GM13977 (cell line): Measurements from ENCODE around the gene CDC20.
"Not testable (repeated sequence)": the region's sequence is repeated elsewhere in the genome, so short reads cannot be mapped to it uniquely, and the experiment has no call there.

ENCODE experiments used
- DNase-seq: peaks from one replicate; pipeline ENCODE4 v3.0.0; 2012; ENCODE audit warnings: low spot score
- in situ Hi-C: fragments of 300-500 bp; cut with MboI; formaldehyde crosslinking; loops from one replicate; pipeline ENCODE4 v1.12.0; 2022; ENCODE audit warnings: low sequenced_read_pairs, low pct_unique_long_range_greater_than_20kb, mixed read lengths, inconsistent platforms; ENCODE audit not compliant: unreplicated experiment
- TF ChIP-seq, protein P1 (sequence below): IDR thresholded peaks from 2 replicates; pipeline ENCODE4 v1.5.1; 2012; ENCODE audit warnings: mild to moderate bottlenecking, control low read depth; ENCODE audit not compliant: insufficient read depth; ENCODE audit errors: extremely low read depth, missing control alignments

CDC20 gene

DNA sequence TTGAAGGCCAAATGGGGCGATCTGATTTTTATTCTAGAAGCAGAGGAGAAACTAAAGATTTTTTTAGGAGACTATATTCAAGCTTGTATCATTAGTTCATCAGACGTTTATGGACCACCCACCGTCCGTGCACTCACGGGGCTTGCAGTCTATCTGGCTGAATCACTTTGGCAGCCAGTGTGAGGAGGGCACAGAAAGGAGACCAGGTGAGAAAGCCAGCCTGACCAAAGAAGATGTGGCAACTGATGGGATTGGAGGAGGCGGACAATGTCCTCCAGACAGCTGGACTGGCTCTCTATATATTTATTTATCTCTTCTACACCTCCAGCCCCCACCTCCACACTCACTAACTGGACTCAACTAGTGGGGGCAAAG lies 9.9 kb downstream of the CDC20 start:
- TF ChIP-seq, protein P1, sequence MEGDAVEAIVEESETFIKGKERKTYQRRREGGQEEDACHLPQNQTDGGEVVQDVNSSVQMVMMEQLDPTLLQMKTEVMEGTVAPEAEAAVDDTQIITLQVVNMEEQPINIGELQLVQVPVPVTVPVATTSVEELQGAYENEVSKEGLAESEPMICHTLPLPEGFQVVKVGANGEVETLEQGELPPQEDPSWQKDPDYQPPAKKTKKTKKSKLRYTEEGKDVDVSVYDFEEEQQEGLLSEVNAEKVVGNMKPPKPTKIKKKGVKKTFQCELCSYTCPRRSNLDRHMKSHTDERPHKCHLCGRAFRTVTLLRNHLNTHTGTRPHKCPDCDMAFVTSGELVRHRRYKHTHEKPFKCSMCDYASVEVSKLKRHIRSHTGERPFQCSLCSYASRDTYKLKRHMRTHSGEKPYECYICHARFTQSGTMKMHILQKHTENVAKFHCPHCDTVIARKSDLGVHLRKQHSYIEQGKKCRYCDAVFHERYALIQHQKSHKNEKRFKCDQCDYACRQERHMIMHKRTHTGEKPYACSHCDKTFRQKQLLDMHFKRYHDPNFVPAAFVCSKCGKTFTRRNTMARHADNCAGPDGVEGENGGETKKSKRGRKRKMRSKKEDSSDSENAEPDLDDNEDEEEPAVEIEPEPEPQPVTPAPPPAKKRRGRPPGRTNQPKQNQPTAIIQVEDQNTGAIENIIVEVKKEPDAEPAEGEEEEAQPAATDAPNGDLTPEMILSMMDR: no peak
- in situ Hi-C loops: loop anchor here (25.0 kb wide), 1 partner anchor 131 kb away; no protein-coding TSS in a partner anchor
- DNase-seq: no peak

DNA sequence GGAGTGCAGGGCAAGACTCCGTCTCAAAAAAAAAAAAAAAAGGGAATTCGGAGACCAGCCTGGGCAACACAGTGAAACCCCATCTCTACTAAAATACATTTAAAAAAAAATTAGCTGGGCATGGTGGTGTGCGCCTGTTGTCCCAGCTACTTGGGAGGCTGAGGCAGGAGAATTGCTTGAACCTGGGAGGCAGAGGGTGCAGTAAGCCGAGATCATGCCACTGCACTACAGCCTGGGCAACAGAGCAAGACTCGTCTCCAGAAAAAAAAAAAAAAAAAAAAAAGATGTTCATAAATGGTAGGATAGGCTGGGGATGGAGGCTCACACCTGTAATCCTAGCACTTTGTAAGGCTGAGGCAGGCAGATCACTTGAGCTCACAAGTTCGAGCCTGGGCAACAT lies 11.0 kb downstream of the CDC20 start:
- not testable (repeated sequence) for DNase-seq
- in situ Hi-C loops: loop anchor here (25.0 kb wide), 1 partner anchor 132 kb away; no protein-coding TSS in a partner anchor

DNA sequence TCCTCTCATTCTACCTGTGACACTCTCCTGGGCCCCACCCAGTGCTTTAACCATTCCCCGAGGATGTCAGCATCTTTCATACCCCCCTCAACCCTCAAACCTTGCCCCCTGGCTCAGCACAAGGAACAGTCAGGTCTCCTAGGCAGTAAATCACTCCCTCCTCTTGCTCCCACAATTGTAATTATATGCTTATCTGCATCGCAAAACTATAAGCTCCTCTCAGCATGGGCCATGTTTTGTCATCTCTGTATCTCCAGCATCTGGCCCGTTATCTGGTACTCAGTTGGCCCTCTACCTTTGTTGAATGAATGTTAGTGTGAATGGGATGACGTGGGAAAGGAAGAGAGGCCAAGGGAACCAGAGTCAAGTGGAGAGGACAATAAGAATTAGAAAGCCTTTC lies 11.8 kb downstream of the CDC20 start:
- in situ Hi-C loops: loop anchor here (25.0 kb wide), 1 partner anchor 133 kb away; no protein-coding TSS in a partner anchor
- TF ChIP-seq, protein P1: no peak
- no peak for DNase-seq

DNA sequence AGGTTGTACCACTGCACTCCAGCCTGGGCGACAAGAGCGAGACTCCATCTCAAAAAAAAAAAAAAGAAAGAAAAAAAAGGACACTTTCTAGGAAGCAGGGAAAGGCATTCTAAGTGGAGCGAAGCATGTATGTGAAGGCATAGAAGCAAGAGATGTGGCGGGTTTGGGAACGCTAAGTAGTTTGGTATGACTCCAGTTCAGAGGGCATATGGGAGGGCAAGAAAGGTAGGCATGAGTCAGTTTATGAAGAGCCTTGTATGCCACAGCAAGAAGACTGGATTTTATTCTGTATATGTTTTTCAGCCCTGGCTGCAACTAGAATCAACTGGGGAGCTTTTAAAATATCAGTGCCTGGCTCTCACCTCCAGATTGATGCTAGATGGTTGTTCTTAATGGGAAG lies 13.4 kb downstream of the CDC20 start:
- DNase-seq: no peak
- in situ Hi-C loops: loop anchor here (25.0 kb wide), 1 partner anchor 135 kb away; no protein-coding TSS in a partner anchor
- TF ChIP-seq, protein P1: no peak

DNA sequence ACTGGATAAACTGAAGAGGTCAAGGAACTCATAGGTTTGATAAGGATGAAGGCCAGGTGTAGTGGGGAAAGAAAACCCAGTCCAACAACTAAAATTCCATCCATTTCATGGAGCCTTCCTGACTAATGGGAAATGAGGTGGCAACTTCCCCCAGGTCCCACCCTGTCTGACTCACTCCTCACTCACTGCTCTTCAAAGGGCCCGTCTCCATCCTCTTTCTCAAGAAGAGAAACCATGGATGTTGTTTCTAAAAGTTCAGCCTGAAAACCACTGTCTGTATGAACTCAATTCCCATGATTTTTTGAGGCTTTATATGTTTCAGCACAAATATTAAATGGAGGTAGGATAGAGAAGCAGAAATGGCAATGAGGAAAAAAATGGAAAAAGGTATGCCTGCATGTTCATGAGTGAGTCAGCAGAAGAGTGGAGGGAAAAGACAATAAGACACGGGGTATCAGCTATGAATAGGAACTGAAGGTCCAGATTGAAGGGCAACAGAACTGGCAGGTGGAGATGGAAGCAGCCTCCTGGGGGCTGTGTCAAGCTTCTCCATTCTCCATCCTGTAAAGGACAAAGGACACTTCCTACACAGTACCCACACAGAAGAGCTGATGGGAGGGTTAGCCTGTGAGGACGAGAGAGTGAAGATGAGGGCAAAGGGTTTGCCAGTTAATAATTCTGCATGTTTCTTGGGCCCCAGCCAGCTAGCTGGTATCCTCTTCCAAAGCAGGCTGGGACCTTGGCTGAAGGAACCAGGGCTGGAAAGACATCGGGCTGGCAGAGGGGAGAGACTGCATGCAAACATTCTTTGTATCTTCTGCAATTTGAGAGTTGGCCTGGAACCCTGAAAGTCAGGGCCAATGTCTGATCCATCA lies 14.5 kb downstream of the CDC20 start:
- TF ChIP-seq, protein P1: no peak
- no peak for DNase-seq
- in situ Hi-C loops: loop anchor here (25.0 kb wide), 1 partner anchor 136 kb away; no protein-coding TSS in a partner anchor

DNA sequence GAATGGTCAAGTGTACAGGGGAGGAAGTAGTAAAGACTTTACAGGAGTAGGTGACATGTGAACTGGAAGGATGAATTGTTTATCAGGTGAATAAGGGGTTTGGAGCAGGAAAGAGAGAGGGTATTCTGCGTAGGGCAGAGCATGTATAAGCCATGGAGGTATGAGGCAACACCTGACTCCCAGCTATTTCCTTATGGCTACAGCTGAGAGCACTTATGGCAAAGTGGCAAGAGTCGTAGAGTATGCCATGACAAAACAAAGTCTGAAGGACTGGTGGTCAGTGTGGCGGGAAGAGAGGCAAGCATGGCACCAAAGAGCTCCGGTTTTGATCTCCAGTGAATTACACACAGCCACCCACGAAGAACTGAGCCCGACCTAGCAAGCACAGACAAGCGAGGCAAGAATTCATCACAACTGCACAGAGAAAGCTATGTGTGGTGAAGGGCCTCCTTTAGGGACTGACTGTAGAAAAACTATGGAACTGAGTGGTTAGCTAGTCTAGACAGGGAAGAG lies 18.0 kb downstream of the CDC20 start:
- in situ Hi-C loops: no loop called here
- TF ChIP-seq, protein P1: no peak
- DNase-seq: no peak

DNA sequence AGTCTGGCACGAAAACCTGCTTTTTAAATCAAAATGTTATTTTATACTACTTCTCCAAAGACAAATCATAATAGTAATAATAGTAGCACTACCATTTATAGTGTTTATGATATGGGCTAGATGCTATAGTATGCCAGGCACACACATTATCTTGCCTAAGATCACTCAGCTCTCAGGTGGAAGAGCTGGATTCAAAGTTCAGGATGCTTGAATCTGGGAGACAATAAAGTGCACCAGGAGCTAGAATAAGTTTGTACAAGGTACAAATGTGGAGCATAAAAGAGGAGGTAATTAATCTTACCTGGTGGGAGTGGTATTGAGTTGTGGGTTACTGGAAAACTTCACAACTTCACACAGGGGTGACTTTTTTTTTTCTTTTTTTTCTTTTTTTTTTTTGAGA lies 19.1 kb downstream of the CDC20 start:
- TF ChIP-seq, protein P1: no peak
- in situ Hi-C loops: no loop called here
- DNase-seq: no peak
